ENCODE measurements around the gene HAVCR1. TPM values are rescaled to one million over a fixed set of nuclear protein-coding genes. Genes with fewer than 3 reads are reported as not detected.
"Not testable (repeated sequence)": the region's sequence is repeated elsewhere in the genome, so short reads cannot be mapped to it uniquely, and the experiment has no call there.

HAVCR1 gene
- total RNA-seq, 2 experiments from 2014 or later = 2.8 to 2.9 TPM

- peaks cover 92% of the 10 kb centered on the region for H3K4me1 Mint-ChIP-seq (ENCODE audit: low read depth)
Measured at GRCh38 chr5:157025093-157025698, 33.7 kb downstream of the HAVCR1 start.

GRCh38 chr5:157024208-157024959 is 34.5 kb downstream of the HAVCR1 start:
- Mint-ChIP-seq H3K27ac (peak overlapping the region; percentile 95), H3K27me3 (ENCODE audit: low read depth) (no peaks in the 10 kb centered on the region), H3K4me3 (peak overlapping the region; percentile 10), H3K9me3 (ENCODE audit: insufficient read depth) (peaks cover 8% of the 10 kb centered on the region), H3K36me3 (ENCODE audit: low read depth) (peaks cover 66% of the 10 kb centered on the region), H3K4me1 (ENCODE audit: low read depth) (peaks cover 89% of the 10 kb centered on the region)
- ChIA-PET POLR2A (interaction anchor here (0.7 to 3.6 kb wide), 11 partner anchors 21 to 249 kb away, joined by 3 to 22 read pairs (median 7); partner anchors contain the start of genes HAVCR2 and MED7), CTCF (interaction anchor here (0.8 to 4.6 kb wide), 20 partner anchors 25 to 132 kb away, joined by 3 to 44 read pairs (median 6); partner anchors contain the start of genes HAVCR2 and MED7)
- peak; percentile 1 for ATAC-seq
- no peak for DNase-seq

More at GRCh38 chr5:157025093-157025698, 33.7 kb downstream of the HAVCR1 start:
- POLR2A ChIA-PET = interaction anchor here (0.6 to 3.6 kb wide), 13 partner anchors 22 to 248 kb away, joined by 3 to 22 read pairs (median 4); partner anchors contain the start of genes HAVCR2 and MED7
- ATAC-seq (peak; percentile 90), DNase-seq (peak; percentile 95)
- Mint-ChIP-seq H3K9me3 (ENCODE audit: insufficient read depth) (peaks cover 8% of the 10 kb centered on the region), H3K27me3 (ENCODE audit: low read depth) (no peaks in the 10 kb centered on the region), H3K36me3 (ENCODE audit: low read depth) (peaks cover 66% of the 10 kb centered on the region), H3K27ac (peak overlapping the region; percentile 95), H3K4me3 (peak overlapping the region; percentile 12)
- CTCF ChIA-PET = interaction anchor here (0.8 to 4.6 kb wide), 23 partner anchors 9 to 133 kb away, joined by 3 to 44 read pairs (median 5); partner anchors contain the start of genes HAVCR2 and MED7

DNA sequence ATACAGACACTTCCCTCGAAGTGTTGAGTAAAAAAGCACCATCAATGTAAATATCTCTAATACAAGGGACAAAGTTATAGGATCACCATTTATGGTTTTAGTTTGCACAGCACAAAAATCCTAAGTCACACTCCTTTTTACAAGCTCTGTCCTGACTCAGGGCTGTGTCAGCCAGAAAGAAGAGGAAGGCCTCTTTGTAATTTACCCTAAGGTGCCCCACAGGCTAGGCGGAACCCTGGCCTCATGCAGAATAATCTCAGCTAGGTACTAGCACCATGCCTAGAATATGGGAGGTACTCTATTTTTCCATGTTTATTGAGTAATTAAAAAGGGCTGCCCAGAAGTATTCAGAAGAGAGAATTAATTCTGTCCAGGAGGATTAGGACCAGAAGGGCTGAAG is 36.9 kb downstream of the HAVCR1 start:
- ChIA-PET POLR2A (interaction anchor here (0.6 to 1.7 kb wide), 3 partner anchors 16 to 144 kb away, joined by 3 to 6 read pairs (median 3); partner anchors contain the start of gene MED7), CTCF (no interaction called here)
- peak overlapping the region; percentile 27 for H3K27ac Mint-ChIP-seq
- peaks cover 71% of the 10 kb centered on the region for H3K36me3 Mint-ChIP-seq (ENCODE audit: low read depth)
- DNase-seq (no peak), ATAC-seq (no peak)
- peaks cover 71% of the 10 kb centered on the region for H3K4me1 Mint-ChIP-seq (ENCODE audit: low read depth)
- H3K27me3 Mint-ChIP-seq (ENCODE audit: low read depth) = no peaks in the 10 kb centered on the region
- peaks cover 17% of the 10 kb centered on the region for H3K9me3 Mint-ChIP-seq (ENCODE audit: insufficient read depth)
- H3K4me3 Mint-ChIP-seq = no peak overlapping the region

GRCh38 chr5:157020511-157021222 is 38.2 kb downstream of the HAVCR1 start:
- Mint-ChIP-seq H3K27me3 (ENCODE audit: low read depth) (no peaks in the 10 kb centered on the region), H3K27ac (peak overlapping the region; percentile 8), H3K4me1 (ENCODE audit: low read depth) (peaks cover 57% of the 10 kb centered on the region), H3K9me3 (ENCODE audit: insufficient read depth) (peaks cover 17% of the 10 kb centered on the region), H3K36me3 (ENCODE audit: low read depth) (peaks cover 69% of the 10 kb centered on the region), H3K4me3 (no peak overlapping the region)
- POLR2A ChIA-PET = interaction anchor here (0.6 kb wide), 1 partner anchor 86 kb away, joined by 4 read pairs; no protein-coding TSS in a partner anchor
- DNase-seq = no peak
- ATAC-seq = no peak
- CTCF ChIA-PET = interaction anchor here (1.2 to 1.3 kb wide), 2 partner anchors 9 to 112 kb away, joined by 3 to 4 read pairs; no protein-coding TSS in a partner anchor

DNA sequence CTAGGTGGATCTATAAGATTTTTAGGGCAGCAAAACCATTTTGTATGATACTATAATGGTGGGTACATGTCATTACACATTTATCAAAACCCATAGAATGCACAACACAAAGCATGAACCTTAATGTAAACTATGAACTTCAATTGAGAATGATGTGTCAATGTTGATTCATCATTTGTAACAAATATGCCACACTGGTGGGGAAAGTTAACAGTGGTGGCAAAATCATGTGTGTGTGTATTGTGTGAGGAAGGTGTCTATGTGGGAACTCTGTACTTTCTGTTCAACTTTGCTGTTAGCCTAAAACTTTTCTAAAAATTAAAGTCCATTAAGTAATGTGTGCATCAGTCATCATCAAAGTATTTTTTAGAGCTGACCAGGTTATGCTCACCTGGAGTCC is 38.9 kb downstream of the HAVCR1 start:
- Mint-ChIP-seq H3K9me3 (ENCODE audit: insufficient read depth) (peaks cover 17% of the 10 kb centered on the region), H3K27ac (no peak overlapping the region), H3K27me3 (ENCODE audit: low read depth) (no peaks in the 10 kb centered on the region), H3K4me1 (ENCODE audit: low read depth) (peaks cover 50% of the 10 kb centered on the region), H3K36me3 (ENCODE audit: low read depth) (peaks cover 65% of the 10 kb centered on the region), H3K4me3 (no peak overlapping the region)
- CTCF ChIA-PET = interaction anchor here (1.2 to 1.3 kb wide), 2 partner anchors 10 to 112 kb away, joined by 3 to 4 read pairs; no protein-coding TSS in a partner anchor
- DNase-seq = no peak
- ATAC-seq = no peak
- POLR2A ChIA-PET = no interaction called here

DNA sequence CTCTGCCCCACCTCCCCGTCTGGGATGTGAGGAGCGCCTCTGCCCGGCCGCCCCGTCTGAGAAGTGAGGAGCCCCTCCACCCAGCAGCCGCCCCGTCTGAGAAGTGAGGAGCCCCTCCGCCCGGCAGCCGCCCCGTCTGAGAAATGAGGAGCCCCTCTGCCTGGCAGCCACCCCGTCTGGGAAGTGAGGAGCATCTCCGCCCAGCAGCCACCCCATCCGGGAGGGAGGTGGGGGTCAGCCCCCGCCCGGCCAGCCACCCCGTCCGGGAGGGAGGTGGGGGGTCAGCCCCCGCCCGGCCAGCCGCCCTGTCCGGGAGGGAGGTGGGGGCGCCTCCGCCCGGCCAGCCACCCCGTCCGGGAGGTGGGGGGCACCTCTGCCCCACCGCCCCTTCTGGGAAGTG is 44.8 kb downstream of the HAVCR1 start:
- H3K4me3 Mint-ChIP-seq; ATAC-seq; H3K27me3 Mint-ChIP-seq (ENCODE audit: low read depth); DNase-seq; H3K27ac Mint-ChIP-seq; H3K4me1 Mint-ChIP-seq (ENCODE audit: low read depth); POLR2A ChIA-PET; CTCF ChIA-PET: not testable (repeated sequence)
- peaks cover 42% of the 10 kb centered on the region for H3K36me3 Mint-ChIP-seq (ENCODE audit: low read depth)
- peaks cover 14% of the 10 kb centered on the region for H3K9me3 Mint-ChIP-seq (ENCODE audit: insufficient read depth)

- ChIA-PET CTCF (no interaction called here), POLR2A (interaction anchor here (0.6 to 0.9 kb wide), 2 partner anchors 16 to 1495 kb away, joined by 3 read pairs; no protein-coding TSS in a partner anchor)
- Mint-ChIP-seq H3K27me3 (ENCODE audit: low read depth) (no peaks in the 10 kb centered on the region), H3K36me3 (ENCODE audit: low read depth) (peaks cover 46% of the 10 kb centered on the region), H3K4me3 (no peak overlapping the region), H3K4me1 (ENCODE audit: low read depth) (peaks cover 18% of the 10 kb centered on the region), H3K9me3 (ENCODE audit: insufficient read depth) (peaks cover 15% of the 10 kb centered on the region), H3K27ac (no peak overlapping the region)
- DNase-seq (no peak), ATAC-seq (no peak)
Measured at GRCh38 chr5:157006262-157006661, 52.7 kb downstream of the HAVCR1 start.

DNA sequence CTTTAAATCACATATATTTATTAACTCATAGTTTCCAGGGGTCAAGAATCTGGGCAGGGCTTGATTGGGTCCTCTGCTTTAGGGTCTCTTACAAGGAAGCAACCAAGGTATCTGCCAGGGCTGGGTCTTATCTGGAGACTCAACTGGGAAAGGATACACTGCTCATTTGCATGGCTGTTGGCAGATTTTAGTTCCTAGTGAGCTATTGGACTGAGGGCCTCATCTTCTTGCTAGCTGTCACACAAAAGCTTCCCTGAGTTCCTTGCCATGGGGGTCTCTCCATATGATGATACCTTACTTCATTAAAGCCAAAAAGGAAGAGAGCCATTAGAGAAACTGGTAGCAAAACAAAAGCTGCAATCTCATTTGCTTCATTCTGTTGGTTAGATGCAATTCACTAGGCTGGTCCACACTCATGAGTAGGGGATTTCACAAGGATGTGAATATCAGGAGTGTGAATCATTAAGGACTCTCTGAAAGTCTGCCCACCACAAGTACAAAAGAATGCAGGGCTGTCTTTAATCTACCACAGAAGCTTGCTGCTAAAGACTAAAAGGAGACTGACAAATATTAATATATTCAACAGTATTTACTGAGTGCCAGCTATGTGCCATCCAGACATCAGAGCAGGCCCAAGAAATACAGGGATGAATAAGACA is 53.9 kb downstream of the HAVCR1 start:
- no peak overlapping the region for H3K27ac Mint-ChIP-seq
- ChIA-PET POLR2A (interaction anchor here (0.6 kb wide), 1 partner anchor 12 kb away, joined by 3 read pairs; no protein-coding TSS in a partner anchor), CTCF (interaction anchor here (1.6 kb wide), 1 partner anchor 14 kb away, joined by 6 read pairs; no protein-coding TSS in a partner anchor)
- ATAC-seq (no peak), DNase-seq (no peak)
- H3K9me3 Mint-ChIP-seq (ENCODE audit: insufficient read depth) = peaks cover 26% of the 10 kb centered on the region
- H3K4me1 Mint-ChIP-seq (ENCODE audit: low read depth) = peaks cover 18% of the 10 kb centered on the region
- no peak overlapping the region for H3K4me3 Mint-ChIP-seq
- H3K27me3 Mint-ChIP-seq (ENCODE audit: low read depth) = no peaks in the 10 kb centered on the region
- H3K36me3 Mint-ChIP-seq (ENCODE audit: low read depth) = peaks cover 50% of the 10 kb centered on the region

- ChIA-PET CTCF (interaction anchor here (1.0 kb wide), 2 partner anchors 11 to 57 kb away, joined by 3 read pairs; no protein-coding TSS in a partner anchor), POLR2A (no interaction called here)
- H3K36me3 Mint-ChIP-seq (ENCODE audit: low read depth) = peaks cover 23% of the 10 kb centered on the region
Measured at GRCh38 chr5:156991714-156992113, 67.2 kb downstream of the HAVCR1 start.

DNA sequence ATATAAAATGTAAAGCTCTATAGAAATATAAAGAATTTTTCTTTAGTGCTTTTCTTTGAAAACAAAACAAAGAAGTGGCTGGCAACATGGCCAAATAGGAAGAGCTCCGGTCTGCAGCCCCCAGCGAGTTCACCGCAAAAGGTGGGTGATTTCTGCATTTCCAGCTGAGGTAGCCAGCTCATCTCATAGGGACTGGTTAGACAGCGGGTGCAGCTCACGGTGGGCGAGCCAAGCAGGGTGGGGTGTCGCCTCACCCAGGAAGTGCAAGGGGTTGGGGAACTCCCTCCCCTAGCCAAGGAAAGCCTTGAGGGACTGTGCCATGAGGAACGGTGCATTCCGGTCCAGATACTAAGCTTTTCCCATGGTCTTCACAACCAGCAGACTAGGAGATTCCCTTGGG is 74.9 kb downstream of the HAVCR1 start:
- no peak for ATAC-seq
- POLR2A ChIA-PET = interaction anchor here (0.6 kb wide), 1 partner anchor 20 kb away, joined by 3 read pairs; no protein-coding TSS in a partner anchor
- CTCF ChIA-PET = no interaction called here

More at GRCh38 chr5:156991714-156992113, 67.2 kb downstream of the HAVCR1 start:
- Mint-ChIP-seq H3K9me3 (ENCODE audit: insufficient read depth) (peaks cover 14% of the 10 kb centered on the region), H3K4me3 (no peak overlapping the region), H3K27ac (no peak overlapping the region), H3K4me1 (ENCODE audit: low read depth) (peaks cover 2% of the 10 kb centered on the region), H3K27me3 (ENCODE audit: low read depth) (no peaks in the 10 kb centered on the region)
- DNase-seq (no peak), ATAC-seq (no peak)

GRCh38 chr5:156981481-156981880 is 77.4 kb downstream of the HAVCR1 start:
- ATAC-seq (no peak), DNase-seq (no peak)
- no peak overlapping the region for H3K4me3 Mint-ChIP-seq
- ChIA-PET POLR2A (no interaction called here), CTCF (no interaction called here)
- peaks cover 11% of the 10 kb centered on the region for H3K4me1 Mint-ChIP-seq (ENCODE audit: low read depth)
- H3K36me3 Mint-ChIP-seq (ENCODE audit: low read depth) = peaks cover 16% of the 10 kb centered on the region
- no peak overlapping the region for H3K27ac Mint-ChIP-seq
- H3K9me3 Mint-ChIP-seq (ENCODE audit: insufficient read depth) = peaks cover 4% of the 10 kb centered on the region
- H3K27me3 Mint-ChIP-seq (ENCODE audit: low read depth) = no peaks in the 10 kb centered on the region

More for the DNA sequence above, 74.9 kb downstream of the HAVCR1 start:
- H3K9me3 Mint-ChIP-seq (ENCODE audit: insufficient read depth) = peaks cover 10% of the 10 kb centered on the region
- peaks cover 29% of the 10 kb centered on the region for H3K36me3 Mint-ChIP-seq (ENCODE audit: low read depth)
- no peak overlapping the region for H3K27ac Mint-ChIP-seq
- H3K27me3 Mint-ChIP-seq (ENCODE audit: low read depth) = no peaks in the 10 kb centered on the region
- DNase-seq = no peak
- peaks cover 10% of the 10 kb centered on the region for H3K4me1 Mint-ChIP-seq (ENCODE audit: low read depth)
- H3K4me3 Mint-ChIP-seq = no peak overlapping the region
